Stimulated activated CD4-positive, alpha-beta T cell treated with anti-CD3 and anti-CD28 coated beads, Interleukin-12 subunit alpha, Interleukin-12 subunit beta, amount 100 ng/mL, for 4 hours (primary cell): ENCODE data around the gene DIAPH1.

Experiments used
- DNase-seq: peaks from one replicate; pipeline ENCODE4 v3.0.0-alpha.2; 2020

Gene DIAPH1

DNA sequence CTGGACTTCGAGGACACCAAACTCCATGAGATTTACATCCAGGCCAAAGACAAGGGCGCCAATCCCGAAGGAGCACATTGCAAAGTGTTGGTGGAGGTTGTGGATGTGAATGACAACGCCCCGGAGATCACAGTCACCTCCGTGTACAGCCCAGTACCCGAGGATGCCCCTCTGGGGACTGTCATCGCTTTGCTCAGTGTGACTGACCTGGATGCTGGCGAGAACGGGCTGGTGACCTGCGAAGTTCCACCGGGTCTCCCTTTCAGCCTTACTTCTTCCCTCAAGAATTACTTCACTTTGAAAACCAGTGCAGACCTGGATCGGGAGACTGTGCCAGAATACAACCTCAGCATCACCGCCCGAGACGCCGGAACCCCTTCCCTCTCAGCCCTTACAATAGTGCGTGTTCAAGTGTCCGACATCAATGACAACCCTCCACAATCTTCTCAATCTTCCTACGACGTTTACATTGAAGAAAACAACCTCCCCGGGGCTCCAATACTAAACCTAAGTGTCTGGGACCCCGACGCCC, 141.7 kb downstream of the DIAPH1 start:
- DNase-seq = no peak

DNA sequence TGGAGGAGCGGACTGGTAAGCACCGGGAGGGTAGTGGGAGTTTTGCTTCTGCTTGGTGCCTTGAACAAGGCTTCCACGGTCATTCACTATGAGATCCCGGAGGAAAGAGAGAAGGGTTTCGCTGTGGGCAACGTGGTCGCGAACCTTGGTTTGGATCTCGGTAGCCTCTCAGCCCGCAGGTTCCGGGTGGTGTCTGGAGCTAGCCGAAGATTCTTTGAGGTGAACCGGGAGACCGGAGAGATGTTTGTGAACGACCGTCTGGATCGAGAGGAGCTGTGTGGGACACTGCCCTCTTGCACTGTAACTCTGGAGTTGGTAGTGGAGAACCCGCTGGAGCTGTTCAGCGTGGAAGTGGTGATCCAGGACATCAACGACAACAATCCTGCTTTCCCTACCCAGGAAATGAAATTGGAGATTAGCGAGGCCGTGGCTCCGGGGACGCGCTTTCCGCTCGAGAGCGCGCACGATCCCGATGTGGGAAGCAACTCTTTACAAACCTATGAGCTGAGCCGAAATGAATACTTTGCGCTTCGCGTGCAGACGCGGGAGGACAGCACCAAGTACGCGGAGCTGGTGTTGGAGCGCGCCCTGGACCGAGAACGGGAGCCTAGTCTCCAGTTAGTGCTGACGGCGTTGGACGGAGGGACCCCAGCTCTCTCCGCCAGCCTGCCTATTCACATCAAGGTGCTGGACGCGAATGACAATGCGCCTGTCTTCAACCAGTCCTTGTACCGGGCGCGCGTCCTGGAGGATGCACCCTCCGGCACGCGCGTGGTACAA, 142.5 kb downstream of the DIAPH1 start:
- no peak for DNase-seq

GRCh38 chr5:141475625-141476131, 143.1 kb downstream of the DIAPH1 start, which contains the start of gene PCDHGC3:
TSS of gene PCDHGC3 (plus strand) at chr5:141475966. CDS start at chr5:141476117, 151 bp downstream.
- peak; percentile 50 for DNase-seq

DNA sequence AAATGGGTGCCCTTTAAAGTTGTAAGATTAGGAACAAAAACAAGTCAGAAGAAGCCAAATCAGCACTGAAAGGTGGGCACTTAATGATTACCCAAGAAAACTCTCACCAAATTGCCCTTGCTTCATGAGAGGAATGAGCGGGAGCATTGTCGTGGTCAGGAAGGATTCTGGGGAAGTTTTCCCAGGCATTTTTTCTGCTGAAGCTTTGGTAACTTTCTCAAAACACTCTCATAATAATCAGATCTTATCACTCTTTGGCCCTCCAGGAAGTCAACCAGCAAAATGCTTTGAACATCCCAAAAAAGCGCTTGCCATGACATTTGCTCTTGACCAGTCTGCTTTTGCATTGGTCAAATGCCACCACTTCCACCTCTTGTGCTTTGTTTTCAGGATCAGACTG, 153.4 kb downstream of the DIAPH1 start:
- no peak for DNase-seq
